Left ventricle myocardium superior (tissue), 1 donor: Measurements from ENCODE around the gene NPAS2. TPM values are rescaled to one million over a fixed set of nuclear protein-coding genes. Genes with fewer than 3 reads are reported as not detected.

ENCODE experiments used
- ATAC-seq: fragments of 200-7000 bp; cut with Tn5 transposase; one replicate; pipeline ENCODE4 v1.9.1; 2020; ENCODE audit warnings: mild to moderate bottlenecking, moderate library complexity
- DNase-seq: peaks from one replicate; pipeline ENCODE4 v3.0.0-alpha.2; 2020
- intact Hi-C: fragments of 100-400 bp; cut with micrococcal nuclease; formaldehyde crosslinking; loops from one replicate; pipeline ENCODE4 v1.11.0; 2022
- total RNA-seq: library from RNA; stranded (reverse); fragmentation: NEBNext Ultra II Directional; extraction: Animal tissue kit (Norgen Biotek cat#: 25700); gene quantifications from one replicate; pipeline ENCODE4 v1.2.1, GENCODE V29; 2021
- donor health status: DM: no; HTN: yes; CAD: no; lungs with severe emphysema.

The NPAS2 gene
- total RNA-seq, 1 donor from 2014 or later = 40.9 TPM

GRCh38 chr2:100845141-100845991 is 25.4 kb downstream of the NPAS2 start:
- DNase-seq (peak; percentile 90), ATAC-seq (peak; percentile 97)
- intact Hi-C loops = no loop called here

GRCh38 chr2:100846716-100847115 is 26.8 kb downstream of the NPAS2 start:
- ATAC-seq = no peak
- no peak for DNase-seq
- intact Hi-C loops = no loop called here

GRCh38 chr2:100852447-100852846 is 32.5 kb downstream of the NPAS2 start:
- intact Hi-C loops = no loop called here
- DNase-seq (no peak), ATAC-seq (no peak)

- ATAC-seq = peak; percentile 6
- intact Hi-C loops = no loop called here
- no peak for DNase-seq
Observed at GRCh38 chr2:100852999-100853908, 33.3 kb downstream of the NPAS2 start.

- ATAC-seq (peak; percentile 83), DNase-seq (peak; percentile 40)
- intact Hi-C loops = no loop called here
Observed at GRCh38 chr2:100853909-100854810, 34.2 kb downstream of the NPAS2 start.

- intact Hi-C loops = no loop called here
- ATAC-seq (no peak), DNase-seq (no peak)
Observed at GRCh38 chr2:100855084-100855483, 35.1 kb downstream of the NPAS2 start.

GRCh38 chr2:100855606-100856005 is 35.7 kb downstream of the NPAS2 start:
- ATAC-seq (no peak), DNase-seq (no peak)
- intact Hi-C loops = no loop called here

GRCh38 chr2:100856732-100857131 is 36.8 kb downstream of the NPAS2 start:
- DNase-seq = no peak
- ATAC-seq = no peak
- intact Hi-C loops = no loop called here

- peak; percentile 40 for ATAC-seq
- intact Hi-C loops = no loop called here
Observed at GRCh38 chr2:100857341-100857740, 37.4 kb downstream of the NPAS2 start.

GRCh38 chr2:100857915-100858314 is 38.0 kb downstream of the NPAS2 start:
- ATAC-seq (no peak), DNase-seq (no peak)
- intact Hi-C loops = no loop called here

More at GRCh38 chr2:100857341-100857740, 37.4 kb downstream of the NPAS2 start:
- DNase-seq = no peak

- ATAC-seq = no peak
- no peak for DNase-seq
- intact Hi-C loops = no loop called here
Observed at GRCh38 chr2:100859902-100860301, 40.0 kb downstream of the NPAS2 start.

- ATAC-seq = no peak
- intact Hi-C loops = no loop called here
- DNase-seq = no peak
Observed at GRCh38 chr2:100861340-100861739, 41.4 kb downstream of the NPAS2 start.

- DNase-seq = no peak
Observed at GRCh38 chr2:100862081-100862480, 42.1 kb downstream of the NPAS2 start.

GRCh38 chr2:100865816-100866460 is 46.0 kb downstream of the NPAS2 start:
- intact Hi-C loops = no loop called here
- ATAC-seq (no peak), DNase-seq (no peak)

More at GRCh38 chr2:100862081-100862480, 42.1 kb downstream of the NPAS2 start:
- ATAC-seq = no peak
- intact Hi-C loops = no loop called here

GRCh38 chr2:100868083-100868482 is 48.1 kb downstream of the NPAS2 start:
- ATAC-seq = no peak
- intact Hi-C loops = no loop called here
- no peak for DNase-seq

GRCh38 chr2:100869120-100869519 is 49.2 kb downstream of the NPAS2 start:
- ATAC-seq (no peak), DNase-seq (no peak)
- intact Hi-C loops = no loop called here

GRCh38 chr2:100870652-100871531 is 51.0 kb downstream of the NPAS2 start:
- intact Hi-C loops = no loop called here
- ATAC-seq = no peak

More at GRCh38 chr2:100870652-100871531, 51.0 kb downstream of the NPAS2 start:
- DNase-seq = no peak
